Measurements from ENCODE around the gene IPO4.

The IPO4 gene

GRCh38 chr14:24135834-24136683 is 52.6 kb downstream of the IPO4 start, which contains the start of gene PSME1:
PSME1 (plus strand) TSS chr14:24136194; CDS start chr14:24136263, 69 bp downstream.
- TF ChIP-seq CTCF (IDR thresholded peaks at IDR 0.05; ENCODE audit: insufficient read depth, low read length) (no peak), POLR2AphosphoS5 (IDR thresholded peaks at IDR 0.05; ENCODE audit: low read depth) (peak; percentile 62; the same call in 1 of the 2 replicates), REST (IDR thresholded peaks at IDR 0.05; ENCODE audit: insufficient replicate concordance, low read depth) (no peak), GABPA (IDR thresholded peaks at IDR 0.05; ENCODE audit: low read depth) (no peak)
- DNase-seq (ENCODE audit: low read depth in 1 of 2, low spot score in 1 of 2), result peak; percentile 79 to 91
- peak within 1 kb of the TSS; percentile 68 for H3K27ac ChIP-seq (replicated peaks)

GRCh38 chr14:24135584-24135833 is 53.1 kb downstream of the IPO4 start:
- TF ChIP-seq REST (IDR thresholded peaks at IDR 0.05; ENCODE audit: insufficient replicate concordance, low read depth) (no peak), POLR2AphosphoS5 (IDR thresholded peaks at IDR 0.05; ENCODE audit: low read depth) (no peak), CTCF (IDR thresholded peaks at IDR 0.05; ENCODE audit: insufficient read depth, low read length) (no peak), GABPA (IDR thresholded peaks at IDR 0.05; ENCODE audit: low read depth) (no peak), SPI1 (IDR thresholded peaks at IDR 0.05; ENCODE audit: borderline replicate concordance, low read depth) (no peak)
- no peak for DNase-seq (ENCODE audit: low read depth in 1 of 2, low spot score in 1 of 2)
- Histone ChIP-seq H3K27me3 (ENCODE audit: insufficient read depth, poor library complexity, severe bottlenecking) (no peaks in the 10 kb centered on the region), H3K4me3 (replicated peaks; ENCODE audit: insufficient read depth, low read length) (peak overlapping the region; percentile 85), H3K27ac (replicated peaks) (peak overlapping the region; percentile 36)

More at GRCh38 chr14:24135834-24136683, 52.6 kb downstream of the IPO4 start, which contains the start of gene PSME1:
- no peaks in the 10 kb centered on the region for H3K27me3 ChIP-seq (ENCODE audit: insufficient read depth, poor library complexity, severe bottlenecking)
- H3K4me3 ChIP-seq (replicated peaks; ENCODE audit: insufficient read depth, low read length), result peak within 1 kb of the TSS; percentile 85

GRCh38 chr14:24133735-24134134 is 54.9 kb downstream of the IPO4 start:
- TF ChIP-seq POLR2AphosphoS5 (IDR thresholded peaks at IDR 0.05; ENCODE audit: low read depth), result no peak
- TF ChIP-seq CTCF (IDR thresholded peaks at IDR 0.05; ENCODE audit: insufficient read depth, low read length), result no peak
- no peak for TF ChIP-seq REST (IDR thresholded peaks at IDR 0.05; ENCODE audit: insufficient replicate concordance, low read depth)
- no peak for TF ChIP-seq SPI1 (IDR thresholded peaks at IDR 0.05; ENCODE audit: borderline replicate concordance, low read depth)
- TF ChIP-seq GABPA (IDR thresholded peaks at IDR 0.05; ENCODE audit: low read depth), result no peak
- DNase-seq (ENCODE audit: low read depth in 1 of 2, low spot score in 1 of 2), result no peak

More at GRCh38 chr14:24133735-24134134, 54.9 kb downstream of the IPO4 start:
- Histone ChIP-seq H3K4me3 (replicated peaks; ENCODE audit: insufficient read depth, low read length) (no peak overlapping the region), H3K27me3 (ENCODE audit: insufficient read depth, poor library complexity, severe bottlenecking) (no peaks in the 10 kb centered on the region), H3K27ac (replicated peaks) (no peak overlapping the region)

Measured in HL-60 (cell line).